GM18873 (cell line): ENCODE data around the gene TMEM18.

Source experiments
- ATAC-seq: cut with Tn5 transposase; IDR thresholded peaks from one replicate; pipeline ENCODE4 v1.9.1; 2021; ENCODE audit warnings: mild to moderate bottlenecking, moderate library complexity, moderate number of reproducible peaks; ENCODE audit not compliant: unreplicated experiment, low FRiP score

TMEM18 gene

DNA sequence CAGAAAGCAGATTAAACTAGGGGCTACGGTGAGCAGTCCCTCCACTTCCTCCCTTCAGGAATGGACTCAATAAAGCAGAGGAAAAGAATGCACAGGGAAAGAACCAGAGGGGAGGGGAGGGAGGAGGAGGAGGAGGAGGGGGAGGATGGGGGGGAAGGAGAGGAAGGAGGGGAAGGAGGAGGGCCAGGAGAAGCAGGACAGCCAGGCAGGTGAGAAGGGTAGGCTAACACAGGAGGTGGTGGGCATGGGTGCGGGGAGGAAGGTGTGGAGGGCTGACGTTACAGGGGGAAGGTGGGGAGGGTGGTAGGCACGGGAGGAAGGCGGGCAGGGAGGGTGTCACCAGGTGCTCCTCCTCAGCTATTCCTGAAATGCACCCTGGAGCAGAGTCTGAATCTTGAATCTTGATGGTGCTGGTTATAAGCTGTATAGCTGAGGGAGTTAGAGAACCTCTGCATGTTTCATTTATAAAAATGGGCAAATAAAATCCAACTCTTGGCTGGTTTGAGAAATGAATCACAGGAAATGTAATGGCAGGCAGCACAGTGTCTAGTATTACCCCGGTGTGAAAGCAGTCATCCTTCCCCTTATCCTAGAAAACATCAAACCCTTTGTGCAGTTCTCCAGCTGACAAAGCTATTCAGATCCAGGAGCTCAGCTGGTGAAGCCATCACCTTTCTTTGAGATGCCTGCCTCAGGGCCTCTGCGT is 3.4 kb downstream of the TMEM18 start:
- no peak for ATAC-seq

DNA sequence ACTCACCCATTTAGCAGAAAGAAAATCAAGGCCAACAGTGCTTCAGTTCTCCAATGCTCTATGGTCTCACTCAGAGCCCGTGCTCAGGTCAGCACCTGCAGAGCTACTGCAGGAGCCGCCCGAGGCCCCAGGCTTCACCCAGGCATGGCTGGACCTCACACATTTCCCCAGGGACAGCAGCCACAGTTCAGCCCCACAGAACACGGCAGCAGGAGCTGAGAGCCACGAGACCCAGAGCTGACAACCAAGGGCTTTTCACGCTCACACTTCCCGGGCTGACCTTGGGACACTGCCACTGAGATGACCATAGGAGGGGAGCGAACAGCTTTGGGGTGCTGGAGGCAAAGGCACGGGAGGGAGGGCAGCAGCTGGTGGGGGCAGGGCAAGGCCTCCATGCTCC is 4.2 kb downstream of the TMEM18 start:
- ATAC-seq, result no peak

DNA sequence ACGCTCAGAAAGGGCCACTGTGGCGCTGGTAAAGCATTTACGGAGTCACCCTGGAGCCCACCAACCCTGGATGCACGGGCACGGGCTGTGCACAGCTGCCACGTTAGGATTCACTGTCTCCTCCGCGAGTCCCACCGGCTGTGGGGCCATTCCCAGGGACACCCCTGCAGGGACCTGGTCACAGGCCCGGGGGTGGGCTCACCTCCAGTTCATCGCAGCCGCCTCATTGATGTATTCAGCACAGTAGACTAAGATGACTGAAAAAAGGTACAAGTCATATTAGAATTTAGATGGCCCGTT is 4.7 kb downstream of the TMEM18 start:
- ATAC-seq, result no peak

DNA sequence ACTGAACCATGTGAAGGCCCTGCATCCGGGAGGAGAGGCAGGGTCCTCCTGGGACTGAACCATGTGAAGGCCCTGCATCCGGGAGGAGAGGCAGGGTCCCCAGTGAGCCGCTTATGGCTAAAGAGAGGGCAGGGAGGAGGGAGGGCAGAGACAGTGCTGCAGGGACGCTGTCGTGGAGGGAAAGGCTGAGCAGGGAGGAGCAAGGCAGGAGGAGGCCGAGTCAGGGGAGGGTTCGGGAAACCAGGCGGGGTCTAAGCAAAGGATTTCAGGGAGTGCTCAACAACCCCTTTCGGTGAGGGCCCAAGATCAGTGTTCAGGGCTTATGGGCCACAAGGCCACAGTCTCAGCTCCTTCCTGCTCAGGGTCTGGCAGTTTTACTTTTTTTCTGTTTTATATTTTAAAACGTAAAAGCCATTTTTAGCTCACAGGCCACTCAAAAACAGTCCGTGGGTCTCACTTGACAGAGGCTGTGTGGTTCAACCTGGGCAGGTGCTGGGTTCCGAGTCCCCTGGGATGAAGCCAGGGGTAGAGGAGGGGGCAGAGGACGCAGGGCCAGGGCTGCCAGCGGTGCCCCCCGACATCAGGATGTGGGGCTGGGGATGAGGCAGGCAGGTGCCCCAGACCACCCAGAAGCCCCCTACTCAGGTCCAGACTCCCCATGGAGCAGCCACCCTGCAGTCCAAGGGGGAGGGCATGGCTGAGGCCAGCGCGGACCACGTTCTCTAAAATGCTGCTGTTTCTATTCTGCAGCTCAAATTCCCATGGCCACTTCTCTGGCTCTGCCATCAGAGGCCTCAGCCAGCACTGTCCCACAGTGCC is 5.2 kb downstream of the TMEM18 start:
- no peak for ATAC-seq

DNA sequence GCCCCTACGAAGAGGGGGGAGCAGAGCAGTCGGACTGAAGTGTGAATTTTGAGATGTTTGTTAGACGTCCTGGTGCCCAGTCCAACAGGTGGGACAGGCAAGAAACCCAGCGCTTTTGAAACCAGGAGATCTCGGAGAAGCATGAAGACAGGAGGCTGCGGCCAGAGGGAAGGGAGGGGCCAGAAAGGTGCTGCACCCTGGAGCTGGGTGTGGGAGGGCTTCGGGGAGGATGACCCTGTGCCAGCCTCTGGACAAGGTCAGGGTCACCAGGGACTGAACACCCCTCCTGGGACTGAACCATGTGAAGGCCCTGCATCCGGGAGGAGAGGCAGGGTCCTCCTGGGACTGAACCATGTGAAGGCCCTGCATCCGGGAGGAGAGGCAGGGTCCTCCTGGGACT is 6.1 kb downstream of the TMEM18 start:
- no peak for ATAC-seq

DNA sequence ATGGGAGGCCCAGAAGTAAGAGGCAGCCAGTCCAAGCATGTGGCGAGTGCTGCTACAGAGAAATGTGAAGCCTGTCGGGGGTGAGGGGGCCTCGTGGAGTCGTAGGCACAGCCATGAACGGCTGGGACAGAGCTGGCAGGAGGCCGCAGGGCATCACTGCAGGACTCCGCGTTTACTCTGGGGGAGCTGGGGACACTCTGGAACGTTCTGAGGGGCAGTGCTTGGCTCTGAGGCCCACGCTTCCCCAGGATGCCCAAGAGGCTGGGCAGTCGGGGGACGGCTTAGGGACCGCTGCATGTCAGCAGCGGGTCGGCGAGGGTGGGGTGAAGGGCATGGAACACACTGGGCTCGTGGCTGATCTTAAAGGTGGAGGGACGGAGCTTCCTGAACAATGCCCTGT is 6.6 kb downstream of the TMEM18 start:
- ATAC-seq, result no peak

DNA sequence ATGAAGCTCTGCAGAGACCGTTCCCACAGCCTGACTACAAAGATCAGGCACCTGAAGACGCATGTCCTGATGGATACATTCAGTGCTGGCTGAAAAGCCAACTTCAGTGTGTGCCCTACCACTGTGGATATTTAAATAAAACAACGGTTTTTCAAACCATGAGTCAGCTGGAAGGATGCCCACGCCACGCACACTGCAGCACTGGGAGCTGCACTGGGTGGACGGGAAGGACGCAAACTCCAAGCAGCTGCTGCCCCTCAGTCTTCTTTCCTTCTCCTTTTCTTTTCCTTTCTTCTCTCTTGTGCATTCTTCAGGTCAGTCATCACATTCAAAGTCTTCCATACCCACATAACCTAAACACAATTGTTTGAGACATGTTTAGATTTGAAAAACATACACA is 7.9 kb downstream of the TMEM18 start:
- ATAC-seq, result no peak

DNA sequence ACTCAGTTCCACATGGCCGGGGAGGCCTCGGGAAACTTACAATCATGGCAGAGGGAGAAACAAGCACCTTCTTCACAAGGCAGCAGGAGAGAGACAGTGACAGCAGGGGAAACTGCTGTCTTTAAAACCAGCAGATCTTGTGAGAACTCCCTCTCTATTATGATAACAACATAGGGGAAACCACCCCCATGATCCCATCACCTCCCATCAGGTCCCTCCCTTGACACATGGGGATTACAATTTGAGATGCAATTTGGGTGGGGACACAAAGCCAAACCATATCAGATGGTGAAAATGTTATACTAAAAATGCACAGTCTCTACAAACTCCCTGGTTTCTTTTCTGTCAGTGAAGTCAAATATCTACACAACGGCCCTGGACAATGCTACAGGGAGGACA is 9.2 kb downstream of the TMEM18 start:
- ATAC-seq, result no peak

DNA sequence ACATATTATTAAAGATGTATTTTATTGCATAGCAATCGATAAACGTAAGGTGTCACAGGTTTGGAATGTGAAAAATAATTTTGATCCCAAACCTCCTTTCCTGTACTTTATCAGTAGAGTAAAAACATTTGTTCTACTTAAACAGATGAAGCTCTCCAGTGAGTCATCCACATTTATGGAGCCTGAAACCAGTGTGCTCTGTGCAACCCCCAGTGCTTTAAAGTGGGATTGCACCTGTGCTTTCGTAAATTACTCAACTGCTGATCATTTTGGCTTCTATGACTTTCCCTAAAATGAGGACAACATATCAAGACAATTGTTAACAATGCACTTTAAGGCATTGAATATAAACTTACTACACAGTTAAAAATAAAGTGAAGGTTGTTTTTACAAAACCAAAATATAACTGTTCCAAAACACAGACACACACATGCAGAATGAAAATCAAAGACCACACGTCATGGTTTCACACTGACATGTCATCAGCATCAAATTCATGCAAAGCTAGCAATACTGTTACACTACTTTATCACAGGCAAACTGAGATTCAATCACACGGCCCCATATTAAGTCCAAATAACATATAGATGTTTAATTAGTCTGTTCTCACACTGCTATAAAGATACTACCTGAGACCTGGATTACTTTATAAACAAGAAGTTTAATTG is 9.7 kb downstream of the TMEM18 start:
- ATAC-seq, result no peak

DNA sequence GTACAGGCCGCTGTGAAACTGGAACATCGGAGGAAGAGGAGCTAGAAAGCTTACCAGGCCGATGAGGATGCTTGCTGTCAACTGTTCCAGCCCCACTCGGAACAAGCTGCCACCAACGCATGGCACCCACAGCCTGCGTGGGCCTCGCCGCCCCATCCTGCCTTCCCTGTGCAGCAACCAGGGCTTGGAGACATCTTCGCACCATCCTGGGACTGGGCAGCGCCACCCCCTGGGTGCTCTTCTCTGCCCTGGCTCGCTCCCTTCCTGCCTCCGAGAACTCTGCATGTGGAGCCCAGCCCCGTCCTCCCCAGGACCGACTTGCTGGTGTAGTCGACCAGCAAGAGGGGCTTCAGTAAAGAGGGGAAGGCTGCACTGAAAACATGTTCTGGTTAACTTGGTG is 10.8 kb downstream of the TMEM18 start:
- no peak for ATAC-seq

DNA sequence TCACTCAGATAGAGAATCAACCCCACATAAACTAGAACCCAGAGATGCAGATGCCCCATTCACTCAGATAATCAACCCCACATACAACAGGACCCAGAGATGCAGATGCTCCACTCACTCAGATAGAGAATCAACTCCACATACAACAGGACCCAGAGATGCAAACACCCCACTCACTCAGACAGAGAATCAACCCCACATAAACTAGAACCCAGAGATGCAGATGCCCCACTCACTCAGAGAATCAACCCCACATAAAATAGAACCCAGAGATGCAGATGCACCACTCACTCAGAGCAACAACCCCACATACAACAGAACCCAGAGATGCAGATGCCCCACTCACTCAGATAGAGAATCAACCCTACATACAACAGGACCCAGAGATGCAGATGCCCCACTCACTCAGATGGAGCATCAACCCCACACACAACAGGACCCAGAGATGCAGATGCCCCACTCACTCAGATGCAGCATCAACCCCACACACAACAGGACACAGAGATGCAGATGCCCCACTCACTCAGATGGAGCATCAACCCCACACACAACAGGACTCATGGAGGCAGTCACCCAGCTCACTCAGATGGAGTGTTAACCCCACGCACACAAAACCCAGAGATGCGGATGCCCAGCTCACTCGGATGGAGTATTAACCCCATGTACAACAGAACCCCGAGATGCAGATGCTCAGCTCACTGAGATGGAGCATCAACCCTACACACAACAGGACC is 11.7 kb downstream of the TMEM18 start:
- ATAC-seq, result no peak

DNA sequence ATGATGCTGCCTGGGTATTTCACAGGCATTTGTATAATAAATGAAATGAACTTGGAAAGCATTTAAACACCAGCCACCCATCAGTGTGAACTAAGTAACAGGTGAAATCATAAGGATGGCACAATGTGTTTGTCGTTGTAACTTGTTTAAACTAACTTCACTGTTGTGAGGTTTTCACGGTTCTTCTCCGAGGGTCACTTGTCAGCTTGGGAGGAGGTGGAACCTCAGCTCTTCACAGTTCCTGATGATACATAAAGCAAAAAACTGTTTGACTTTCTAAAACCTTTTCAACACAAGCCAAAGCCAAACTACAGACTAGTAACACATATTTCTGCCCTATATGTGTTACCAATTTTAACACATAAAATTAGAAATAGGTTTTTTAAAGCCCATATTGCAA is 13.1 kb downstream of the TMEM18 start:
- no peak for ATAC-seq

DNA sequence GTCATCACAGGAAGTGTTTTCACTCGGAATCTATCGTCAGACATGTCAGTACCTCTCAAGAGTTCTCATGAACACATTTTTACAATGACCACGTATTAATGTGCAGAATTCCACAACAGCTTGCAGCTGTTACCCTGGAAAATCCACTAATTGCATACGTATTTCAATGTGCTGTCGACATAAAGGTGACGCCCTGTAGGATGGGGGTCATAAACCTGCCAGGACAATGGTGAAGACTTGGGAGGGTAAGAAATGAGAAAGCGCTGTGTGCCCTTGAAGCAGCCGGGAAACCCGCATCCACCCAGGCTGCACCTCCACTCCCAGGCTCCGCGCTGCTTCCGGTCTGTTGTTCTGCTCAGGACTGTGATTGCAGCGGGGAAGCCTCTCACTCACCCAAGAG is 14.0 kb downstream of the TMEM18 start:
- no peak for ATAC-seq

DNA sequence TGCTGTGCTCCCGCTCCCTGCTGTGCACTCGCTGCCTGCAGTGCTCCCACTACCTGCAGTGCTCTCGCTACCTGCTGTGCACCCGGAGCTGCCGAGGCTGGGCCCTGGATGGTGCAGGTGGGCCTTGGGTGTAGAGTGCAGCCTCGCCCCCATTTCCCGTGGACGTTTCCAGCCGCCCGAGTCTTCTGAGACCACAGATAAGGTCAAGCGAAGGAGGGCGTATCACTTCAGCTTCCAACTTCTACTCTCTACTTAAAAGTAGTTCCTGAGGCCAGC is 15.9 kb downstream of the TMEM18 start:
- ATAC-seq, result no peak

DNA sequence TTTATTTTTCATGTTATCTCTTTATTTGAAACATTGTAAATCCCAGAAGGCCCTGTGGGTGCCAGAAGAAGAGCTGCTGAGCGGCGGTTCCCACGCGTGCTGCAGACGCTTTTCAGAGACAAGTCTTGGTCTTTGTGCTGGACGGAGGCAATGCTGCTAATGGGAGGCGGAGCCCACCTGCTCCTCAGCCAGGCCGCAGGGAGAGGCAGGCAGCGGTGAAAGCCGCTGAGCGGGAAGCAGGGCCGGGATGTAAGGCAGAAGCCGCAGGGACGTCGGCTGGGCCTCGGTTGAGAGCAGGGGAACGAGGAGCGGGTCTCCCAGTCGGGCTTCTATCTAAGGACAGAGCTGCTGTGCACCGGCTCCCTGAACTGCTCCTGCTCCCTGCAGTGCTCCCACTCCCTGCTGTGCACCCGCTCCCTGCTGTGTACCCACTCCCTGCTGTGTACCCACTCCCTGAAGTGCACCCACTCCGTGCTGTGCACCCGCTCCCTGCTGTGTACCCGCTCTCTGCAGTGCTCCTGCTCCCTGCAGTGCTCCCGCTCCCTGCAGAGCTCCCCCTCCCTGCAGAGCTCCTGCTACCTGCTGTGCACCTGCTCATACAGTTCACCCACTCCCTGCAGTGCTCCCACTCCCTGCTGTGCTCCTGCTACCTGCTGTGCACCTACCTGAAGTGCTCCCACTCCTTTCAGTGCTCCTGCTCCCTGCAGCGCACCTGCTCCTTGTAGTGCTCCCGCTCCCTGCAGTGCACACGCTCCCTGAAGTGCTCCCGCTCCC is 16.4 kb downstream of the TMEM18 start:
- ATAC-seq, result no peak

DNA sequence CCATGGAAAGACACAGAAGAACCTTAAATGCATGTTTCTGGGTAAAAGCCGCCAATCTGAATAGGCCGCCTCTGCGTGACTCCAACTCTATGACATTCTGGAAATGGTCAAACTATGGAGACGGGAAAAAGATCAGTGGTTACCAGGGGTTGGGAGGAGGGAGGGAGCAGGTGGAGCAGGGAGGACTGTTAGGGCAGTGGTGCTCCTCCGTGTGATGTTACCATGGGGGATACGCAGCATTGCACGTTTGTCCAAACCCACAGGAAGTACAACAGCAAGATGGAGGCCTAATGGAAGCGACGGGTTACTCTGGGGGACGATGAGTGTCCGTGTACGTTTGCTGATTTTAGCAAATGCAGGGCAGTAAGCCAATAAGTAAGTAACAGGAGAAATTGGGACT is 17.2 kb downstream of the TMEM18 start:
- no peak for ATAC-seq

DNA sequence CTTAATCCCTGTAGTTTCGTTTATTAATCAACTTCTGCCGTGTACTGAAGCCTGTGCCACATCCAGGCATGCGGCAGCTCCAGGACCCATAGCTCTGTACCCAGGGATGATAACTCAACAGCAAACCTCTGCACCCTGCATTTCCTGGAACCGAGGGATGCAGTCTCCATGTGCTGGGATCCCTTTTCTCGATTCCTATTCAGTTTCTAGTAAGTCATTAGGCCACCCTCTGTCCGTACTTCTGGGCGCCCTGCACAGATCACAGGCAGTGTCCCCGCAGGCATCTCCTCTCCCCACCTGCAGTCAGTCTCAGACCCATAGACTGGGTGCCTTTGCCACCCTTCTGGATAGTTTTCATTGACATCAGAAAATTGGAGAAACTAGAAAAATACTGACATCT is 18.8 kb downstream of the TMEM18 start:
- ATAC-seq, result no peak

DNA sequence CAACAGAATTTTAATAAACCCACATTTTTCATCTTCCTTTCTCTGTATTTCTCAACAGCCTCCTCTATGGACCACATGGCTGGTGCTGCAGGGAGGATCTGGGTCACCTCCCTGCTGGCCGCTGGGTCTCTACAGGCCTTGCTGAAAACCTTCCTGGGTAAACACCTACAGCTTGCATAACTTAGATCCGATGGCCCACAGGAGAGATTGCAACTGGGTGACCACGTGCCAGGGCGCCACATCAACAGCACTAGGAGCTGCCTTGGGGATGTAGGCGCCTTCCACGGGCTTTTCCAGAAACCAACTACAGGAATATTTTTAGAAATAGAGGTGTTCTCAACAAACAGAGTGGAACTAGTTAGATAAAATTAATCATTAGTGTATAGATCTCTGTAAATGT is 19.4 kb downstream of the TMEM18 start:
- ATAC-seq, result no peak

DNA sequence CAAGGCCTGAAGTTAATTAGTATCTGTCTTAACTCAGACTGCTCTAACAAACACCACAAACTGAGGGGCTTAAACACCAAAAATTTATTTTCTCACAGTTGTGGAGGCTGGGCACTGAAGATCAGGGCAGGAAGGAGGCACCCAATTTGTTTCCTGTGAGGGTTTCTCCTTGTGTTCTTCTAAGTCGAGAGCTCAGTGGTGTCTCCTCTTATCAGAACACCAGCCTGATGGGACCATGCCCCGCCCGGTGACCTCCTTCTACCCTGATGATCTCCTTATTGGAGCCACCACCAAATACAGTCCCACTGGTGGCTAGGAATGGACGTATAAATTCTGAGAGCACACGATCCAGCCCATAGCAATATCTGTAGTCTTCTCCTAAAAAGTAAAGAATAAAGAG is 20.5 kb downstream of the TMEM18 start:
- no peak for ATAC-seq

DNA sequence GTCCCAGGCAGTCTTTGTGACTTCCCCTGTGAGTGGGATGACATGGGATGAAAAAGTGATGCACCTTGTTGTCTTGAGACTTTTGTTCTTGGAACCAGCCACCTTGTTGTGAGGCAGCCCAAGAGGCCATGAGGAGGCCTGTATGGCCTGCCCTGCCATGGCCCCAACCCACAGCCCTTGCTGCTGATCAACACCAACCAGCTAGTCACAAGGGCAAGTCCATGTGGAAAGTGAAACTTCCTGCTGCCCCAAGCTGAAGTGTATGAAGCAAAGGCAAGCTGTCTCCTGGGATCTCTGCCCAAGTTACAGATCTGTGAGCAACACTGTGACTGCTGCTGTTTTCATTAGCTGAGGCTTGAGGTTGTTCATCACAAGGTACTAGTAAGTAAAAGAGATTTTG is 21.6 kb downstream of the TMEM18 start:
- ATAC-seq, result no peak

DNA sequence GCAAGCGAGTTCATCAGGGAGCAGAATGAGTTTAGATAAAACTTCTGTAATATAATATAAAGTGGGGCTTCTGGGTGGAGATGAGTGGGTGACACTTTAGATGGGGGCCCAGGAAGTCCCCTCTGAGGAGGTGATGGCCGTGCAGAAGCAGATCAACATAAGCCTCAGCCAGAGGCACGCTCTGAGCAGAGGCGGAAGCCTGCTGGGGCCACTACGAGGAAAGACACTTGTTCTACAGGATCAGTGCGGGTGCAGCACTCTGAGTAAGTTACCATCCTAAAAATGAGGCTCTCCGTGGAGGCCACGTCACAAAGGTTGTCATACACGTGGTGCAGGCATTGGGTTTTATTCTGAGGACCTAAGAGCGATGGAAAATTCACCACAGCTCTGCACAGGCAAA is 22.3 kb downstream of the TMEM18 start:
- no peak for ATAC-seq
